IMR-90 (cell line): ENCODE measurements around the gene RAPGEF5. TPM values are rescaled to one million over a fixed set of nuclear protein-coding genes. Genes with fewer than 3 reads are reported as not detected.

Experiments used
- ATAC-seq: fragments of 200-7000 bp; cut with Tn5 transposase; 2 replicates; pipeline ENCODE4 v1.9.1; 2020; ENCODE audit warnings: low read depth, mild to moderate bottlenecking, moderate library complexity
- BruUV-seq: library from RNA; stranded (reverse); fragments of 400-500 nt; replicated peaks from 2 replicates; lab custom pipeline; 2021; lab: Mats Ljungman, UMichigan
- CTCF ChIA-PET: fragments of 300-600 bp; formaldehyde crosslinking; extraction: SDS; loops from one replicate; lab custom pipeline; 2021; ENCODE audit warnings: antibody characterized with exemption; lab: Yijun Ruan, JAX
- POLR2A ChIA-PET: fragments of 300-600 bp; sonication (Branson Sonifier 250); formaldehyde crosslinking; loops from one replicate; lab custom pipeline; 2022; ENCODE audit warnings: antibody characterized with exemption; ENCODE audit not compliant: unreplicated experiment; lab: Charles Lee
- DNase-seq: peaks from one replicate; pipeline ENCODE4 v3.0.0; 2013
- H2AFZ ChIP-seq: replicated peaks from 2 replicates; pipeline ENCODE3; 2013; ENCODE audit warnings: low read length, mild to moderate bottlenecking; ENCODE audit not compliant: poor library complexity
- H2AK5ac ChIP-seq: 2 replicates; pipeline ENCODE4 v1.6.1; 2013; ENCODE audit warnings: low read depth, low read length, inconsistent platforms
- H2AK9ac ChIP-seq: replicated peaks from 2 replicates; pipeline ENCODE3; 2013; ENCODE audit warnings: mild to moderate bottlenecking, low read depth, low read length, moderate library complexity; ENCODE audit not compliant: poor library complexity
- H2BK120ac ChIP-seq: 2 replicates; pipeline ENCODE4 v1.6.1; 2013; ENCODE audit warnings: low read depth, low read length, inconsistent platforms
- H2BK15ac ChIP-seq: 3 replicates; pipeline ENCODE4 v1.6.1; 2013; ENCODE audit warnings: low read depth, low read length, inconsistent platforms
- H2BK20ac ChIP-seq: 2 replicates; pipeline ENCODE4 v1.6.1; 2013; ENCODE audit warnings: low read depth, mild to moderate bottlenecking, inconsistent platforms, low read length, moderate library complexity
- H2BK5ac ChIP-seq: 2 replicates; pipeline ENCODE4 v1.6.1; 2013; ENCODE audit warnings: mild to moderate bottlenecking, low read depth, low read length, inconsistent platforms; ENCODE audit not compliant: poor library complexity, severe bottlenecking
- H3K14ac ChIP-seq: replicated peaks from 2 replicates; pipeline ENCODE4 v1.6.1; 2013; ENCODE audit warnings: low read depth, low read length, inconsistent platforms
- H3K18ac ChIP-seq: 2 replicates; pipeline ENCODE4 v1.6.1; 2013; ENCODE audit warnings: low read depth, low read length, control low read depth
- H3K23ac ChIP-seq: 2 replicates; pipeline ENCODE4 v1.6.1; 2013; ENCODE audit warnings: low read depth, low read length, inconsistent platforms
- H3K27ac ChIP-seq: 2 replicates; pipeline ENCODE4 v1.5.1; 2013; ENCODE audit warnings: mild to moderate bottlenecking, control low read depth, low read length; ENCODE audit not compliant: insufficient read depth
- H3K27me3 ChIP-seq: 2 replicates; pipeline ENCODE4 v1.6.1; 2013; ENCODE audit warnings: low read length; ENCODE audit not compliant: control insufficient read depth, insufficient read depth
- H3K36me3 ChIP-seq: 2 replicates; pipeline ENCODE4 v1.6.1; 2013; ENCODE audit warnings: low read length, mixed read lengths; ENCODE audit not compliant: control insufficient read depth, insufficient read depth
- H3K4ac ChIP-seq: 2 replicates; pipeline ENCODE4 v1.6.1; 2013; ENCODE audit warnings: low read depth, low read length, inconsistent platforms
- H3K4me1 ChIP-seq: 2 replicates; pipeline ENCODE4 v1.6.1; 2013; ENCODE audit warnings: low read length, mixed read lengths; ENCODE audit not compliant: control insufficient read depth, insufficient read depth
- H3K4me2 ChIP-seq: 2 replicates; pipeline ENCODE4 v1.6.1; 2013; ENCODE audit warnings: low read depth, mild to moderate bottlenecking, control low read depth, low read length, moderate library complexity
- H3K4me3 ChIP-seq: 2 replicates; pipeline ENCODE4 v1.5.1; 2013; ENCODE audit warnings: low read depth, mild to moderate bottlenecking, control low read depth, low read length, moderate library complexity; ENCODE audit not compliant: insufficient read depth
- H3K56ac ChIP-seq: 2 replicates; pipeline ENCODE4 v1.6.1; 2013; ENCODE audit warnings: low read length, inconsistent platforms; ENCODE audit not compliant: insufficient read depth; ENCODE audit errors: extremely low read depth
- H3K79me1 ChIP-seq, 2 experiments: 2 replicates each; pipeline ENCODE4 v1.6.1; 2013; ENCODE audit warnings: low read length in 2 of 2, inconsistent platforms in 1 of 2, low read depth in 1 of 2
- H3K9ac ChIP-seq: 2 replicates; pipeline ENCODE4 v1.6.1; 2013; ENCODE audit warnings: low read depth, low read length, control low read depth
- H3K9me1 ChIP-seq: 2 replicates; pipeline ENCODE4 v1.6.1; 2013; ENCODE audit warnings: low read length, inconsistent platforms; ENCODE audit not compliant: insufficient read depth
- H3K9me3 ChIP-seq: 2 replicates; pipeline ENCODE4 v1.6.1; 2013; ENCODE audit warnings: low read length; ENCODE audit not compliant: control insufficient read depth, insufficient read depth
- H4K20me1 ChIP-seq: 2 replicates; pipeline ENCODE4 v1.6.1; 2013; ENCODE audit warnings: low read length, inconsistent platforms; ENCODE audit not compliant: insufficient read depth
- H4K5ac ChIP-seq: 2 replicates; pipeline ENCODE4 v1.6.1; 2013; ENCODE audit warnings: mild to moderate bottlenecking, low read depth, low read length, control low read depth
- H4K8ac ChIP-seq, 2 experiments: 2 replicates each; pipeline ENCODE4 v1.6.1; 2013; ENCODE audit warnings: low read depth in 2 of 2, low read length in 2 of 2, control low read depth in 1 of 2, inconsistent platforms in 1 of 2
- H4K91ac ChIP-seq: 2 replicates; pipeline ENCODE4 v1.6.1; 2013; ENCODE audit warnings: low read depth, low read length, inconsistent platforms; ENCODE audit not compliant: insufficient read depth
- CEBPB ChIP-seq: IDR thresholded peaks from 2 replicates; pipeline ENCODE4 v1.6.1; 2012; ENCODE audit warnings: low read depth, low read length, improper control_type of control experiment
- ELK1 ChIP-seq: fragments of 150-350 bp; IDR thresholded peaks from 2 replicates; pipeline ENCODE4 v1.6.1; 2016; ENCODE audit warnings: low read depth, mild to moderate bottlenecking, low read length, moderate library complexity, borderline replicate concordance
- FOS ChIP-seq: fragments of 150-350 bp; IDR thresholded peaks from 2 replicates; pipeline ENCODE4 v1.6.1; 2016; ENCODE audit warnings: low read depth, low read length
- MAZ ChIP-seq: IDR thresholded peaks from 2 replicates; pipeline ENCODE4 v1.6.1; 2012; ENCODE audit warnings: low read depth, mild to moderate bottlenecking, low read length, improper control_type of control experiment, moderate library complexity, borderline replicate concordance
- MXI1 ChIP-seq: IDR thresholded peaks from 2 replicates; pipeline ENCODE4 v1.6.1; 2012; ENCODE audit warnings: low read depth, mild to moderate bottlenecking, low read length, moderate library complexity, borderline replicate concordance
- NFE2L2 ChIP-seq: fragments of 150-350 bp; IDR thresholded peaks from 2 replicates; pipeline ENCODE4 v1.6.1; 2016; ENCODE audit warnings: low read depth, mild to moderate bottlenecking, low read length
- RFX5 ChIP-seq: IDR thresholded peaks from 2 replicates; pipeline ENCODE4 v1.8.0; 2012; ENCODE audit warnings: low read depth, mild to moderate bottlenecking, low read length, moderate library complexity
- SMC3 ChIP-seq: fragments of 150-350 bp; IDR thresholded peaks from 2 replicates; pipeline ENCODE4 v1.6.1; 2016; ENCODE audit warnings: low read depth, mild to moderate bottlenecking, antibody characterized with exemption, low read length, moderate library complexity
- USF2 ChIP-seq: fragments of 150-350 bp; IDR thresholded peaks from 2 replicates; pipeline ENCODE4 v1.6.1; 2017; ENCODE audit warnings: mild to moderate bottlenecking, antibody characterized with exemption, low read length, low read depth
- WGBS, 2 experiments: methylation state at CpG; one replicate each; pipeline versions ENCODE4 v1.1.5 to v1.1.7; 2013; ENCODE audit warnings: missing lambda C conversion rate in 2 of 2; ENCODE audit not compliant: insufficient read length in 1 of 2; ENCODE audit errors: extremely low coverage in 2 of 2; 5-methylcytosine and 5-hydroxymethylcytosine counted together
- dilution Hi-C: fragments of 300-500 bp; cut with HindIII; formaldehyde crosslinking; loops from one replicate; pipeline ENCODE4 v1.14.3; 2018; ENCODE audit warnings: low sequenced_read_pairs; ENCODE audit not compliant: unreplicated experiment
- in situ Hi-C: fragments of 300-500 bp; cut with MboI; formaldehyde crosslinking; loops from 3 replicates; pipeline ENCODE4 v1.14.3; 2019; ENCODE audit warnings: low sequenced_read_pairs, inconsistent platforms, mixed read lengths
- intact Hi-C: fragments of 100-400 bp; cut with micrococcal nuclease; formaldehyde crosslinking; loops from 2 replicates; pipeline ENCODE4 v1.10.0; 2022
- polyA plus RNA-seq, 3 experiments: library from polyadenylated mRNA; depleted of rRNA; stranded (reverse); fragments of >200 nt; gene quantifications; 2 replicates each; pipeline ENCODE4 v1.2.3, GENCODE V29; 2012; ENCODE audit warnings: low replicate concordance in 1 of 3
- total RNA-seq: library from RNA; depleted of rRNA; stranded (reverse); fragments of >200 nt; gene quantifications from 2 replicates; pipeline ENCODE4 v1.2.3, GENCODE V29; 2012

RAPGEF5 gene
- total and polyA plus RNA-seq, 2 of the 4 experiments (the other 2 are of a cell fraction), result 0.05 to 0.18 TPM

- ChIA-PET POLR2A (no interaction called here), CTCF (no interaction called here)
- Histone ChIP-seq H2BK15ac (no peak overlapping the region), H3K56ac (no peak overlapping the region), H2AK9ac (no peak overlapping the region), H3K14ac (no peak overlapping the region), H3K79me1 (no peaks in the 10 kb centered on the region), H4K8ac (no peak overlapping the region), H3K9ac (no peak overlapping the region), H2BK20ac (no peak overlapping the region), H3K4me3 (no peak overlapping the region), H3K27ac (no peak overlapping the region), H3K4ac (no peak overlapping the region), H2AK5ac (no peak overlapping the region), H2BK5ac (no peak overlapping the region), H4K91ac (no peak overlapping the region), H4K5ac (no peak overlapping the region), H3K27me3 (no peaks in the 10 kb centered on the region; the same call in 1 of the 2 replicates), H3K36me3 (no peaks in the 10 kb centered on the region), H3K23ac (no peak overlapping the region), H3K9me1 (no peaks in the 10 kb centered on the region), H2BK120ac (no peak overlapping the region), H3K4me2 (no peak overlapping the region), H3K4me1 (no peaks in the 10 kb centered on the region), H2AFZ (no peak overlapping the region), H4K20me1 (no peaks in the 10 kb centered on the region), H3K18ac (no peak overlapping the region), H3K9me3 (no peaks in the 10 kb centered on the region)
- ATAC-seq (no peak), DNase-seq (no peak)
- WGBS, 2 experiments, result no CpG with 5 or more reads among the region's 2 CpGs
- TF ChIP-seq CEBPB (no peak), NFE2L2 (no peak), RFX5 (no peak), MAZ (no peak), USF2 (no peak), FOS (no peak), SMC3 (no peak), MXI1 (no peak), ELK1 (no peak)
- BruUV-seq, result no TSS peak
- dilution Hi-C loops (no loop called here), in situ Hi-C loops (no loop called here), intact Hi-C loops (no loop called here)
Measured at GRCh38 chr7:22286436-22286835, 70.5 kb downstream of the RAPGEF5 start.
